B cell (primary cell): ENCODE results near the gene MRPL55. TPM values are rescaled to one million over a fixed set of nuclear protein-coding genes. Genes with fewer than 3 reads are reported as not detected.

Experiments
- ATAC-seq: fragments of 200-7000 bp; cut with Tn5 transposase; one replicate; pipeline ENCODE4 v1.10.0; 2021; ENCODE audit warnings: low read depth, mild to moderate bottlenecking, moderate number of reproducible peaks, moderate library complexity
- CTCF ChIA-PET: fragments of 350-600 bp; sonication (Branson Sonifier 250); formaldehyde crosslinking; loops from one replicate; lab custom pipeline; 2021; ENCODE audit warnings: antibody characterized with exemption, inconsistent platforms; lab: Charles Lee
- POLR2A ChIA-PET: fragments of 350-600 bp; sonication (Branson Sonifier 250); formaldehyde crosslinking; loops from one replicate; lab custom pipeline; 2021; ENCODE audit warnings: antibody characterized with exemption; lab: Charles Lee
- DNase-seq: peaks from one replicate; pipeline ENCODE4 v3.0.0; 2013
- H2AFZ ChIP-seq: 2 replicates; pipeline ENCODE4 v1.6.1; 2012; ENCODE audit warnings: mild to moderate bottlenecking, low read depth, low read length; ENCODE audit not compliant: insufficient read depth, poor library complexity, severe bottlenecking
- H3K27ac ChIP-seq, 2 donors: 1 replicate in 1 of 2; 2 replicates in 1 of 2; pipeline ENCODE4 v1.5.1; 2012 to 2013; ENCODE audit warnings: low read length in 2 of 2, mild to moderate bottlenecking in 2 of 2, moderate library complexity in 1 of 2
- H3K27me3 ChIP-seq, 4 experiments: fragments of 200-600 bp in 1 of 4; sonication (generic) in 1 of 4; replicated peaks in 1 of 4; 1 replicate in 2 of 4; 2 replicates in 2 of 4; pipeline versions ENCODE4 v1.6.1 to v1.7.0; 2013 to 2016; ENCODE audit warnings: low read length in 3 of 4, mild to moderate bottlenecking in 2 of 4, mixed read lengths in 1 of 4, moderate library complexity in 1 of 4; ENCODE audit not compliant: insufficient read depth in 4 of 4, control insufficient read depth in 3 of 4; ENCODE audit errors: control extremely low read depth in 1 of 4
- H3K36me3 ChIP-seq, 2 experiments: replicated peaks in 1 of 2; 1 replicate in 1 of 2; 2 replicates in 1 of 2; pipeline versions ENCODE4 v1.6.1 to v1.7.1; 2013; ENCODE audit warnings: low read length in 1 of 2; ENCODE audit not compliant: insufficient read depth in 2 of 2, control insufficient read depth in 1 of 2; ENCODE audit errors: control extremely low read depth in 1 of 2, extremely low read depth in 1 of 2
- H3K4me1 ChIP-seq, 2 donors: fragments of 200-600 bp in 1 of 2; sonication (generic) in 1 of 2; 1 replicate in 1 of 2; 2 replicates in 1 of 2; pipeline versions ENCODE4 v1.5.1 to v1.6.1; 2013 to 2017; ENCODE audit warnings: low read length in 2 of 2; ENCODE audit not compliant: control insufficient read depth in 2 of 2, insufficient read depth in 2 of 2
- H3K4me2 ChIP-seq: replicated peaks from 2 replicates; pipeline ENCODE3; 2012; ENCODE audit warnings: mild to moderate bottlenecking, low read depth, low read length; ENCODE audit not compliant: poor library complexity, severe bottlenecking
- H3K4me3 ChIP-seq, 5 experiments: fragments of 200-600 bp in 1 of 5; sonication (generic) in 1 of 5; 1 replicate in 3 of 5; 2 replicates in 2 of 5; pipeline versions ENCODE4 v1.5.1 to v1.7.0; 2011 to 2016; ENCODE audit warnings: low read length in 4 of 5, mild to moderate bottlenecking in 4 of 5, low read depth in 2 of 5, control low read depth in 1 of 5, moderate library complexity in 1 of 5; ENCODE audit not compliant: insufficient read depth in 1 of 5; ENCODE audit errors: control extremely low read depth in 1 of 5, extremely low read depth in 1 of 5
- H3K79me2 ChIP-seq: fragments of 200-600 bp; sonication (generic); one replicate; pipeline ENCODE4 v1.6.0; 2016; ENCODE audit warnings: low read length; ENCODE audit not compliant: control insufficient read depth, insufficient read depth
- H3K9ac ChIP-seq: fragments of 200-600 bp; sonication (generic); 2 replicates; pipeline ENCODE4 v1.6.1; 2017; ENCODE audit warnings: mild to moderate bottlenecking, low read length, moderate library complexity
- H3K9me3 ChIP-seq, 3 donors: one replicate each; pipeline versions ENCODE4 v1.6.1 to v1.7.1; 2013; ENCODE audit warnings: low read length in 2 of 3; ENCODE audit not compliant: control insufficient read depth in 2 of 3, insufficient read depth in 1 of 3; ENCODE audit errors: control extremely low read depth in 1 of 3
- H4K20me1 ChIP-seq: 2 replicates; pipeline ENCODE4 v1.6.0; 2012; ENCODE audit warnings: mild to moderate bottlenecking, low read length; ENCODE audit not compliant: insufficient read depth, control insufficient read depth, poor library complexity, severe bottlenecking
- H3K27ac Mint-ChIP-seq: one replicate; pipeline ENCODE4 v1.8.0; 2021; ENCODE audit warnings: mixed read lengths
- H3K27me3 Mint-ChIP-seq: one replicate; pipeline ENCODE4 v1.8.0; 2021; ENCODE audit warnings: mixed read lengths
- H3K4me1 Mint-ChIP-seq: one replicate; pipeline ENCODE4 v1.8.0; 2021; ENCODE audit warnings: mixed read lengths
- H3K4me3 Mint-ChIP-seq: one replicate; pipeline ENCODE4 v1.8.0; 2021; ENCODE audit warnings: mixed read lengths
- H3K9me3 Mint-ChIP-seq: one replicate; pipeline ENCODE4 v1.8.0; 2022; ENCODE audit warnings: mixed read lengths; ENCODE audit not compliant: insufficient read depth
- EZH2 ChIP-seq: IDR thresholded peaks from 2 replicates; pipeline ENCODE4 v1.6.1; 2012; ENCODE audit warnings: borderline replicate concordance, low read depth, mild to moderate bottlenecking, moderate library complexity, low read length; ENCODE audit not compliant: insufficient read depth, poor library complexity, severe bottlenecking
- WGBS: methylation state at CpG from one replicate; pipeline ENCODE4 v1.1.5; 2013; ENCODE audit warnings: missing lambda C conversion rate; ENCODE audit not compliant: insufficient coverage; 5-methylcytosine and 5-hydroxymethylcytosine counted together
- intact Hi-C: fragments of 100-400 bp; cut with micrococcal nuclease; formaldehyde crosslinking; loops from one replicate; pipeline ENCODE4 v1.10.0; 2022
- polyA plus RNA-seq: library from polyadenylated mRNA; depleted of rRNA; stranded (reverse); fragments of >200 nt; gene quantifications from 2 replicates; pipeline ENCODE4 v1.2.3, GENCODE V29; 2012
- total RNA-seq, 2 donors: library from RNA; stranded (reverse); fragments of 120-200 nt in 1 of 2; gene quantifications; 1 replicate in 1 of 2; 2 replicates in 1 of 2; pipeline versions ENCODE4 v1.2.3 to v1.2.4, GENCODE V29; 2013 to 2022
- TF ChIP-seq, protein P1 (sequence below): fragments of 200-600 bp; IDR thresholded peaks from one replicate; pipeline ENCODE4 v1.8.0; 2022; ENCODE audit warnings: antibody characterized with exemption, mild to moderate bottlenecking

Gene MRPL55
- total and polyA plus RNA-seq, 2 donors (not counting 1 experiment from before 2014, with no cell fraction given): 38.9 to 297 TPM

- WGBS: 87% methylated on average over 8 of the region's 8 CpGs
- ChIA-PET POLR2A (interaction anchor here (0.6 kb wide), 1 partner anchor 60 kb away, joined by 3 read pairs; no protein-coding TSS in a partner anchor), CTCF (interaction anchor here (1.0 kb wide), 1 partner anchor 16 kb away, joined by 3 read pairs; the partner anchor contains the start of gene IBA57)
- H3K9me3 ChIP-seq: no peaks in the 10 kb centered on the region
- H3K4me1 ChIP-seq: peaks cover under 1 to 8% of the 10 kb centered on the region in 2 donors
- H3K27ac Mint-ChIP-seq: no peak overlapping the region
- no peak overlapping the region for H3K4me3 Mint-ChIP-seq
- H3K79me2 ChIP-seq: peaks cover 27% of the 10 kb centered on the region
- peaks cover 62% of the 10 kb centered on the region for H4K20me1 ChIP-seq
- no peak overlapping the region for H3K4me3 ChIP-seq
- DNase-seq (no peak), ATAC-seq (no peak)
- H3K27me3 ChIP-seq: no peaks in the 10 kb centered on the region
- no peak overlapping the region for H3K9ac ChIP-seq
- H3K27ac ChIP-seq: no peak overlapping the region
- no peak overlapping the region for H2AFZ ChIP-seq
- H3K27me3 Mint-ChIP-seq: no peaks in the 10 kb centered on the region
- peaks cover 0 to 39% of the 10 kb centered on the region in 2 experiments for H3K36me3 ChIP-seq
- TF ChIP-seq, protein P1, sequence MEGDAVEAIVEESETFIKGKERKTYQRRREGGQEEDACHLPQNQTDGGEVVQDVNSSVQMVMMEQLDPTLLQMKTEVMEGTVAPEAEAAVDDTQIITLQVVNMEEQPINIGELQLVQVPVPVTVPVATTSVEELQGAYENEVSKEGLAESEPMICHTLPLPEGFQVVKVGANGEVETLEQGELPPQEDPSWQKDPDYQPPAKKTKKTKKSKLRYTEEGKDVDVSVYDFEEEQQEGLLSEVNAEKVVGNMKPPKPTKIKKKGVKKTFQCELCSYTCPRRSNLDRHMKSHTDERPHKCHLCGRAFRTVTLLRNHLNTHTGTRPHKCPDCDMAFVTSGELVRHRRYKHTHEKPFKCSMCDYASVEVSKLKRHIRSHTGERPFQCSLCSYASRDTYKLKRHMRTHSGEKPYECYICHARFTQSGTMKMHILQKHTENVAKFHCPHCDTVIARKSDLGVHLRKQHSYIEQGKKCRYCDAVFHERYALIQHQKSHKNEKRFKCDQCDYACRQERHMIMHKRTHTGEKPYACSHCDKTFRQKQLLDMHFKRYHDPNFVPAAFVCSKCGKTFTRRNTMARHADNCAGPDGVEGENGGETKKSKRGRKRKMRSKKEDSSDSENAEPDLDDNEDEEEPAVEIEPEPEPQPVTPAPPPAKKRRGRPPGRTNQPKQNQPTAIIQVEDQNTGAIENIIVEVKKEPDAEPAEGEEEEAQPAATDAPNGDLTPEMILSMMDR: no peak
- no peak for TF ChIP-seq EZH2
- no peak overlapping the region for H3K4me2 ChIP-seq
- H3K9me3 Mint-ChIP-seq: no peaks in the 10 kb centered on the region
- intact Hi-C loops: no loop called here
- peaks cover 3% of the 10 kb centered on the region for H3K4me1 Mint-ChIP-seq
Observed at GRCh38 chr1:228148935-228149405, 39.9 kb upstream of the MRPL55 start.

DNA sequence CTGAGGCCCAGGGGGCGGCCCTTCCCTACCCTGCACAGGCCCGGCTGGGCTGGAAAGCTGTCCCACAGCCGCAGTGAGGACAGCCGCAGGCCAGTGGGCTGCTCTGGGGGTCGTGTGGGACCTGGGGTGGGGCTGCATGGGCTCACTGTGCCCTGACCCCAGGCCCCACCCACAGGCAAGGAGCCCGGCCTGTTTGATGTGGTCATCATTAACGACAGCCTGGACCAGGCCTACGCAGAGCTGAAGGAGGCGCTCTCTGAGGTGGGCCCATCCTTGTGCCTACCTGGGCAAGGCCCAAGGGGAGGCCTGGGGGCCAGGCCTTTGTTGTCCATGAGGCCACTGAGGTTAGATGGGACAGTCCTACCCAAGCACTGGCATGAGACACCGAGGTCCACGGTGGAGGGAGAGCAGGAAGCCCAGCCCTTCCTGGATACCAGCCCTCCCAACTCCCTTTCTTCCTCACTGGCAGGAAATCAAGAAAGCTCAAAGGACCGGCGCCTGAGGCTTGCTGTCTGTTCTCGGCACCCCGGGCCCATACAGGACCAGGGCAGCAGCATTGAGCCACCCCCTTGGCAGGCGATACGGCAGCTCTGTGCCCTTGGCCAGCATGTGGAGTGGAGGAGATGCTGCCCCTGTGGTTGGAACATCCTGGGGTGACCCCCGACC lies 39.2 kb upstream of the MRPL55 start:
- ATAC-seq (no peak), DNase-seq (no peak)
- no peak overlapping the region for H2AFZ ChIP-seq
- CTCF ChIA-PET: interaction anchor here (1.0 kb wide), 1 partner anchor 17 kb away, joined by 3 read pairs; the partner anchor contains the start of gene IBA57
- Mint-ChIP-seq H3K27ac (no peak overlapping the region), H3K4me3 (no peak overlapping the region), H3K27me3 (no peaks in the 10 kb centered on the region), H3K9me3 (no peaks in the 10 kb centered on the region), H3K4me1 (peaks cover 9% of the 10 kb centered on the region)
- no peaks in the 10 kb centered on the region for H3K27me3 ChIP-seq
- peaks cover 0 to 39% of the 10 kb centered on the region in 2 experiments for H3K36me3 ChIP-seq
- H3K9me3 ChIP-seq: no peaks in the 10 kb centered on the region
- POLR2A ChIA-PET: no interaction called here
- H3K27ac ChIP-seq: no peak overlapping the region
- H4K20me1 ChIP-seq: peaks cover 68% of the 10 kb centered on the region
- H3K4me2 ChIP-seq: no peak overlapping the region
- peaks cover 6 to 14% of the 10 kb centered on the region in 2 donors for H3K4me1 ChIP-seq
- intact Hi-C loops: no loop called here
- 87% methylated on average over 13 of the region's 18 CpGs for WGBS
- no peak overlapping the region for H3K9ac ChIP-seq
- TF ChIP-seq EZH2: no peak
- no peak overlapping the region for H3K4me3 ChIP-seq
- peaks cover 33% of the 10 kb centered on the region for H3K79me2 ChIP-seq
